Measurements from ENCODE around the gene SLC46A1.

Gene SLC46A1

DNA sequence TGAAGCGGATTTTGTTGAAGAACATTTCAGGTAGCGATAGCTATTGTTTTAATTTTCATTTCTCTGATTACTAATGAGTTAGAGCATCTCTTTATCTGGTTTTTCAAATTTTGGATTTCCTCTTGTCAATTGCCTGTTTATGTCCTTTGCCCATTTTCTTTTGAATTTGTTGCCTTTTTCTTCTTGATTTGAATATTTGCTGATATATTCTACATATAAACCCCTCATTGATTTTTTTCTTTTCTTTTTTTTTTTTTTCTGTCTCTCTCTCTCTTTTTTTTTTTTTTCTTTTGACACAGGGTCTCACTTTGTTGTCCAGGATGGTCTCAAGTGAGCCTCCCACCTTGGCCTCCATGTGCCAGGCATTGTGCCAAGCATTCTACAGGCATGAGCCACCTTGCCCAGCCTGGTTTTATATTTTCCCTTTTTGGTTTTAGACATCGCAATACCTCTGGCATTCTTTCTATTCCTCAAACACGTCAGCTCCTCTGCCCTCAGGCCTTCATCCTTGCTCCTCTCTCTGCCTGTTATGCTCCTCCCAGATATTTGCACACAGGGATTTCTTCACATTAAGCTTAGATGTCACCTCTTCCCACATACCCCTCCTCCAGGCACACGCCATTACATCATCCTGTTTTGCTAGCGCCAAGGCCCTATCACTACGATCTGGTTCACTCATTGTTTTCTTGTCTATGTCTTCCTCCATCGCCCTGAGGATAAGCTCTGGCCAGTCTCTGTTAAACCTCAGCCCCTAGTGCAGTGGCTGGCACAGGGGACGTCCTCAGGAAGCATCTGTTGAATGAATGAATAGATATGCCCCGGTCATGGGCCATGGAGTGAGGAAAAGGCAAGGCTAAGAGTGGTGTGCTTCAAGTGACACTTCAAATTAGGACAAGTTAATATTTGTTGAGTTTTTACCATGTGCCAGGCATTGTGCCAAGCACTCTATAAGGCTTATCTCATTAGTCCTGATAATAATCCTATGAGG is 25.9 kb downstream of the SLC46A1 start:
- no peak for DNase-seq (ENCODE audit: low spot score)

DNA sequence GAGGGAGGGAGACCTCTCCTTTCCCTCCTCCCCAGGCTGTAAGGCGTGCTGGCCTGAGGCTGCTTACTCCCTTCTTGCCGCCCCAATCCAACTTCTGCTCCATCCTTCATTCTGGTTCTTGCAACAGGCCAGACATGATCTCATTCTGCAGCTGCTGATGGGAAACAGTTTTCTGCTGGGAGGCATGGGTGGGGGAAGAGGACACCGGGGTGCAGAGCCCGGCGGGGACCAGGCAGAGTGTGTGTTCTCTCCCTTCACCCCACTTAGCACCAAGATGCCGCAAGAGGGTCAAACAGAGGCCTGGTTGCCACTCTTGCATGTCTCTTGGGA is 33.1 kb downstream of the SLC46A1 start:
- no peak for DNase-seq (ENCODE audit: low spot score)

DNA sequence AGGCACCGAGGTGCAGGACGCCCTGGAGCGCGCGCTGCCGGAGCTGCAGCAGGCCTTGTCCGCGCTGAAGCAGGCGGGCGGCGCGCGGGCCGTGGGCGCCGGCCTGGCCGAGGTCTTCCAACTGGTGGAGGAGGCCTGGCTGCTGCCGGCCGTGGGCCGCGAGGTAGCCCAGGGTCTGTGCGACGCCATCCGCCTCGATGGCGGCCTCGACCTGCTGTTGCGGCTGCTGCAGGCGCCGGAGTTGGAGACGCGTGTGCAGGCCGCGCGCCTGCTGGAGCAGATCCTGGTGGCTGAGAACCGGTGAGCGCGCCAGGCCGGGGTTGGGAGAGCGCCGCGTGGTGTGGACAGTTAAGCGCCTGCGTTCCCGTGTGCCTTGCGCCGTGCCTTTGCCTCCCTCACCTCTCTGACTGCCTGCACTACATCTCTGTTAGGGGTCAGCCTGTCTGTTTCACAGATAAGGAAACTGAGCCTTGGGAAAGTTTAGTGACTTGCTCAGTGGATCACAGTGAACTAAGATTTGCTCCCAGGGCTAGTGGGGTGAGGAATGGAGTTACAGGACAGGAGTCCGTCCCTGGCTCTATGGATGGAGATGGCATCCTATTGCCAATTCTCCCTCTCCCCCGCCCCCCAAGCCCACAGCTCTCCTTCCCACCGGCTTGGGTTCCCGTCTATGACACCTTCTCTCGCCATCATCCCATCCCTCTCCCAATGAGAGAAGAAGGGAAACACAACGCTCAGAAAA is 33.6 kb downstream of the SLC46A1 start:
- no peak for DNase-seq (ENCODE audit: low spot score)

DNA sequence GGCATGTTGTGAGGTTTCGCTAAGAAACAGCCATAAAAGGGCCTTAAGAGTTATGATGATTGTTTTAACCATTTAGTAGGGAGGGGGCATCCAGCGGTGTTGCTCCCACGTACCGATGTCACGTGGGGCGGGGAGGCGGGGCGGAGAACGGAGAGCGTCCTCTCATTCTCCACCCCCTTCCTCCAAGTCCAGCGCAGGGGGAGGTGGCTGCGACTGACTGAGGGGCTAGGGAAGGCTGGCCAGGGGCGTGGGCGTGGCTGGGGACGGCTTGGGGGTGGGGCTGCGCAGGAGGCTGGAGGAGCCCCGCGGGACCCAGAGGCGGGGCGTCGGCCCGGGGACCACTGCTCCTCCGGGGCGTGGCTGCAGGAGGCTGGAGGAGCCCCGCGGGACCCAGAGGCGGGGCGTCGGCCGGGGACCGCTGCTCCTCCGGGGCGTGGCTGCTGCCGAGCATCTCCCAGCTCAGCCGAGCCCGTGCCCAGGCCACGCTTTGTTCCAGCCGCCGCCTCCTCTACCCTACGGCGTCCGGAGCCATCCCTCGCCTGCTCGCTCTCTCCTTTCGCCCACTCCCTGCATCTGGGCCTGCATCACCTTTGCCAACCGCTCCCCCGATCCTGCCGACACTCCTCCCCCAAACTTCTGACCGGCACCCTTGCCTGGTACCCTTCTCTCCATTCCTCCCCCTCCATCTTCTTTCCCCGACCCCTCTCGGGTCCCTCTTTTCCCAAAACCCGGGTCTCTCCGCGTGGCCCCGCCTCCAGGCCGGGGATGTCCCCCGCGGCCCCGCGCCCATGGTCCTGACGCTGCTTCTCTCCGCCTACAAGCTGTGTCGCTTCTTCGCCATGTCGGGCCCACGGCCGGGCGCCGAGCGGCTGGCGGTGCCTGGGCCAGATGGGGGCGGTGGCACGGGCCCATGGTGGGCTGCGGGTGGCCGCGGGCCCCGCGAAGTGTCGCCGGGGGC is 34.5 kb downstream of the SLC46A1 start, which contains the start of gene SARM1:
Gene SARM1, plus strand, starts transcription at position 450 of the 958 bp plus-strand sequence. Its CDS starts 339 bp downstream, at position 789.
- peak; percentile 32 for DNase-seq (ENCODE audit: low spot score)

DNA sequence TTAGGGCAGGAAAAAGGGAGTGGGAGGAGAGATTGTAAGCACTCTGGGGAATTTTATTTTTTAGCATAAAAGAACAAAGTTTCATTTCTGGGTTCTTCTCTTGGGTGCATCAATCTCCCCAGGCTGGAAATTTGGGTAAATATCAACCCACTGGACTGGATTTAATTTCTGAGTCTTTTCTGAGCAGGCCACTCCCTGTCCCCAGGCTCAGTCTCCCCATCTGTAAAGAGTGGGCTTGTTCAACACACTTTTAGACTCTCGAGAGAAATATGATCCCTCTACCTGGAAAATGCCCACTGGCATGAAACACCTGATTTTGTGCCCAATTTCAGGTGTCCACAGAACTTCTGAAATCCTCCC is 35.3 kb downstream of the SLC46A1 start:
- DNase-seq (ENCODE audit: low spot score): no peak

DNA sequence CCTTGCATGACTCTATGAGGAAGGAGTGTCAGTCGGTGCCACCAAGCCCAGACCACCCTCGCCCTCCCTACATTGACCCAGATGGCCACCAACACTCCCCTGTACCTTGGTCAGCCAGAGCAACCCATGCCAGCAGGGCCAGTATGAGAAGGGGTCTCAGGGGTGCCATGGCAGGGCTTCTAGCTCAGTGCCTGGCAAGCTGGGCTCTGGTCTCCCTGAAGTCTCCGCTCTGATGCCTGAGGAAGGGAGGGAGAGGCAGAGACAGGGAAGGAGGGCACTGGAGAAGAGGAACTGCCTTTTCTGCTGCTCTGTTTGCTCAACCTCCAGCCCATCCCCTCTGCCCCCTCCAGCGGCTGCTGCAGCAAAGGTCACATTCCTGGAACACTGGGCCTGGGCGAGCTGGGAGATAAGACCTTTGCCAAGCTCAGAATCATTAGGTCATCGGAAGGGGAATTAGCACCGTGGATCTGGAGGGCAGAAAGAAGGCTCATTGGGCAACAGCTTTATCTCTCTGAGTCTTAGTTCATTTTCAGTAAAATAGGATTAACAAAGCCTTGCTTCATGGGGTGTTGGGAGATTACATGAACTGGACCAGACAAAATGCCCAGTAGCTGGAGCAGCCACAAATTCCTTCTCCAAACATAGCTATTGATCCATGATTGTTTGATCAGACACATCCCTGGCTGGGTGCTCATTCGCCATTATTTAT is 35.8 kb downstream of the SLC46A1 start, which contains the start of gene VTN:
Gene VTN, minus strand, starts transcription at position 273 of the 709 bp plus-strand sequence. Its CDS starts 104 bp downstream, at position 169.
- no peak for DNase-seq (ENCODE audit: low spot score)

DNA sequence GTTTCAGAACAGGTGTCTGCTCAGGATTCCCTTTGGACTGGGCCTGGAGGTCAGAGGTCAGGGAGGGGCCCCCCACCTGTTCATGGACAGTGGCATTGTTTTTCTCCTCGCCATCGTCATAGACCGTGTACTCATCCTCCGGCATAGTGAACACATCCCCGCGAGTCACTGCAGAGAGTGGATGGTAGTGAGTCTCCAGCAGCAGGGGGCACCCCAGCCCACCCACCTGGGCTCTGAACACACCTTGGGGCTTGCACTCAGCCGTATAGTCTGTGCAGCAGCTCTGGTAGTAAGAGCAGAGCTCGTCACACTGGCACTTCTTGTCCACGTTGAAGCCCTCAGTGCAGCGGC is 36.4 kb downstream of the SLC46A1 start:
- no peak for DNase-seq (ENCODE audit: low spot score)

DNA sequence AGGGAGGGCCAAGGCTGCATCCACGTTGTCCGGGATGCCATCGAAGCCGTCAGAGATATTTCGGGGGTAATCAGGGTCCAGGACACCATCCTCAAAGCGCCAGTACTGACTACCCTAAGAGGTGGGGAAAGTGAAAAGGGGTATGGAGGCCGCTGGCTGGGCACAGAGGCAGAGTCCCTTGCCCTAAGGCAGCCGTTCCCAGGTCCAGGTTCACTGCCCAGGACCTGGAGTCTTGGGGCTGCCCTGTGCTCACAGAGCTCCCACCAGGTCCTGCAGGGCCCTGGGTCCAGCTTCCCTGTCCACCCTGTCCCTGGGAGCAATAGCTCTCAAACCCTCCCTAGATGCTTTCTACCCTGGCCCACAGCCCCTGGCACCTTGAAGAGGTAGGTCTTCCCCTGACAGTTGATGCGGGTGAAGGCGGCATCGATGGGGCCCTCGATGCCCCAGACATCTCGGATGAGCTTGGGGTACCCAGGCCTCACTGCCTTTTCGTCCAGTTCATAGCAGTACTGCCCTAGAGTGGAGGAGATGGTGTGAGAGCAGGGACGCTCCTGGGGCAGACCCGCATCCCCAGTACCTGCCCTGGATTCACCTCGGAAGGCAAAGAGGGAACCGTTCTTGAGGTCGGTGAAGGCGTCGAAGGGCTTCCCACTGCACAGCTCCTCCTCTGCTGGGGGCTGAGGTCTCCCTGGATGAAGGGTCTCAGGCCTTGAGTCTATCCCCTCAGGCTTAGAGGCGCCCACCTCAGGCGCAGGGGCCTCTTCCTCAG is 36.9 kb downstream of the SLC46A1 start:
- DNase-seq (ENCODE audit: low spot score): no peak

DNA sequence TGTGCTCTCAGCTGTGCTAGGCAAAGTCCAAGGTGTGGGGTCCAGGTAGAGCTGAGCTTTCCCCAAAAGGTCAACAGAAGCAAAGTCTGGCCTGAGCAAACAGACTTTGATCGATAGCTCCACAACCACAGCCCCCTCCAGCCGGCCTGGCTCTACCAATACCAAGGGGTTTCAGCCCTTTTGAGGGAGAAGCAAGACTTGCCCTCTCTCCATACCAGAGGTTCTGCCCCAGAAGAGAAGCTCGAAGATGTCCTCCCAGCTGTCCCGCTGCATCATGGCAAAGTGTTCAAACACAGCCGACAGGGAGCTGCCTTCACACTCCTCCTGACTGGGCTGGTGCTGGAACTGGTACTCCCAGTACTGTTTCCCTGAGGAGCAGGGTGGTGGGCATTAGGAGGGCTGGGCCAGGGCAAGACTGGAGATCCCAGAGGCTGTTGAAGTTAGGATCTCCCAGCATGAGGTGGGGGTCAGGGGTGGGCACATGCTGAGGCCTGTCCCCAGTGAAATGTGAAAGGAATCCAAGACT is 37.6 kb downstream of the SLC46A1 start:
- DNase-seq (ENCODE audit: low spot score): no peak

DNA sequence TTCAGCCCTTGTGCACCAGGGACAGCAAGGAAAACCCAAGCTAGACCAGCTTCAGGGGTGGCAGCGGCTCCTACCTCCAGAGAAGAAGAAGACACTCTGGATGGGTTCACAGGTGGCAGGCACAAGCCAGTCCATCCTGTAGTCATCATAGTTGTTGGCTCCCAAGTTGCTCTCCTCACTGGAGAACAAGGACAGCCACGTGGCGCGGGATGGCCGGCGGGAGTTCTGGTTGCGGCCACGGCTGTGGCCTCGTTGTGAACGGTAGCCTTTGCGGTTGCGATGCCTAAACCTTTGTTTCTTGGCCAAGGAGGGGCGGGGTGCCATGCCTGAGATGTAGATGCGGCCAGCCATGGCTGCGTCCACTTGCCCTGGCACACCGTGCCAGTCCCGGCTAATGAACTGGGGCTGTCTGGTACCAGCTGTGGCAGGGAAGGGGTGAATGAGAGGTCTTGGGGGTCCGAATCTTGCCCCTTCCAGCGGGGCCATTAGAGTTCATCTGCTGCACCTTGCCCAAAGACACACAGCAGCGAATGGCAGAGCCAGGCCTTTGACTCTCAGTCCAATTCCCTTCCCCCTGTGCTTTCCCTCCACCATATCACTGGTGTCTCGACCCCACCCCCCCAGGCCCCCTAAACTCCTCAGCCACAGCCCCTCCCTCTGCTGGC is 38.2 kb downstream of the SLC46A1 start:
- no peak for DNase-seq (ENCODE audit: low spot score)

DNA sequence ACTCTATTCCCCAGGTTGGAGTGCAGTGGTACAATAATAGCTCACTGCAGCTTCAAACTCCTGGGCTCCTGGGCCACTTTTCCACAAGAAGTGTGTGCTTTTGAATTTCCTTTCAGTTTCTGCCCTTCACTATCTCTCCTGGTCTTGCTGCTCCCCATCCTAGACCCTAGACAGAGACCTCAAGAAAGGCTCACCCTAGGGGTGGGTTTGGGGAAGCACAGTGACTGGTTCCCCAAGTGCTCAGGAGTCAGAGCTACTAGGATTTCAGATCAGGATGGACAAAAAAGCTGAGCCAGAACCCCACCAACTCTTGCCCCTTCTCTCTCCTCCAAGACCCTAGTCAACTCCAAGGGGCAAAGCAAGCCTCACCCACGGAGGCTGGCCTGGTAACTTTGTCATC is 39.4 kb downstream of the SLC46A1 start:
- no peak for DNase-seq (ENCODE audit: low spot score)

DNA sequence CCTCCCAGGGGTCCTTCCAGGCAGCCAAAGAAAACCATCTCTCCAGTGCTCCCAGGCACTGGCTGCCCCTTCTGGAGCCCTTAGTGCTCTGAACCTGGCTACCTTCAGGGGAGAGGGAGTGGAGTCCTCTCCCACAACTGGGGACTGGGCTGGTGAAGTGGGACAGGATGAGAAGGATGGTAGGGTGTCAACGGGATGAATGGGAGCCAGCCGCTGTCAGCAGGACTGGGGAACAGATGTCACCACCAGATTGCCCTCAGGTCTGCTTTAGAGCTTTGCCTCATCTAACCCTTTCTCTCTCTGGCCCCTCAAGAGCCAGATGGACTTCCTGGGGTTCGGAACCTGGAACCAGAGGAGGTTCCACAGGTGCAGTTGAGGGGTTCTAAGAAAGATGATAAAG is 40.5 kb downstream of the SLC46A1 start:
- DNase-seq (ENCODE audit: low spot score): no peak

DNA sequence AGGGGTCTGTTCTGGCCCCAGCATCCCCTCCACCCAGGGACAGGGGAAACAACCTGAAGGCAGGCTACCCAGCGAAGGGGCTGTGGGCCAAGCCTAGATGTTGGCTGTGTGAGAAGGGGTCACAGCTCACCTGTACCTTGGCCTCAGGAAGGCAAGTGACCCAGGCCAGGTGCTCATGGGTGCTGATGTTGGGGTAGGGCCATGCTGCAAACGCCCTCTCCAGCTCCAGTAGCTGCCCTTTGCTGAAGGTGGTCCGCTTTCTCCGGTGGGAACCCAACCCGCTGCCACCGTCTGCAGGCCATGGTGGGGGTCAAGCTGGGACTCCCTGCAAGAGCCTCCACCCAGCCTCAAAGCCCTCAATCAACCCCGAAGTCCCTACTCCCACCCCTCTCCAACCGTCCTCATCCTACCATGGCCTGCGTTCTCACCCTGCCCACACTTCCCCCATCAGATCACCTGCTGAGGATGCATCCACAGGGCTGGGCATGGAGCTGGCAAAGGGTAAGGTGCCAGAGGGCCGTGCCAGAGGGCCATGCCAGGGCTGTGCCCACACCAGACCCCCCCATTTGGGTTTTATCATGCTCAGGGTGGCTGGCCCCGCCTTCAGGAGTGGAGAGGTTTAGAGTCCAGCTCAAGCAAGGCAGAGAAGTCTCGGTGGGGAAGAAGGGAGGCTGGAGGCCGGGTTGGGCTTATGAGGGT is 41.2 kb downstream of the SLC46A1 start, which contains the start of gene SEBOX:
Gene SEBOX, minus strand, starts transcription at position 535 of the 699 bp plus-strand sequence. Its CDS starts 48 bp downstream, at position 487.
- DNase-seq (ENCODE audit: low spot score): no peak

DNA sequence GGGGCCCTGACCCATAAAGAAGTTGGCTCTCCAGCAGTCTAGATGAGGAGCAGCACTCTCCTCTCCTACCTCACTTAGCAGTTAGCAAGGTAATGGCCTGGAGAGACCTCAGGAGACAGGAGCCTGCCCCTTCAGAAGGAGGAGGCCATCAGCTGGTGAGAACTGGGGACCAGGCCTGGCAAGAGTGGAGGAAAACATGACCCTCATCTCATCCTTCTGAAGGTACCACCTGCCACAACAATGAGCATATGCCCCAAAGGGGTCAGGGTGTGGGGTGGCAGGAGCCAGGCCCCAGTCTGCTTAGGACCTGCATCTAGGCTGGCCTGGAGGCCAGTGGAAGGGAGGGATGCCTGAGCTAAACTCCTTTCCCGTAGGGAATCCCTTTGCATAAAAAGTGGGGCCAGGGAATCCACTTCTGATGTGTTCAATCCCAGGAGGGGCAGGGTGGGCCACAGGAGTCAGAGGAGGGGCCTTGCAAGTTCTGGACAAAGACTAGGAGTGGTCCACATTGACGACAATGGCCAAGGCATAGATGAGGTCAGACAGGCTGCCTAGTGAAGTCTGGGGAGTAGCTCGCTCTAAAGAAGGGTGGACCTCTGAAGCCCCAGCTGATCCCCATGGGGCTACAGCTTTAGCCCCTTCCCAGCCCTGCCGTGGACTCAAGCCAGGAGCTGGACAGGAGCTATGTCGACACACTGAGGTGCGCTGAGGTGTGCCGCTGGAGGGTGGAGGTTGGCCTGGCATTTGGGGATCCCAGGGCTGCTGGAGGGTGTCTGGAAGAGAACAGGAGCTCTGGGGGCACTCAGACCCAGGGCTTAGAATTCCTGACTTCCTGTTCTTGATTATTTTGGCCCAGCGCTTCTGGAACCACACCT is 42.0 kb downstream of the SLC46A1 start:
- no peak for DNase-seq (ENCODE audit: low spot score)

DNA sequence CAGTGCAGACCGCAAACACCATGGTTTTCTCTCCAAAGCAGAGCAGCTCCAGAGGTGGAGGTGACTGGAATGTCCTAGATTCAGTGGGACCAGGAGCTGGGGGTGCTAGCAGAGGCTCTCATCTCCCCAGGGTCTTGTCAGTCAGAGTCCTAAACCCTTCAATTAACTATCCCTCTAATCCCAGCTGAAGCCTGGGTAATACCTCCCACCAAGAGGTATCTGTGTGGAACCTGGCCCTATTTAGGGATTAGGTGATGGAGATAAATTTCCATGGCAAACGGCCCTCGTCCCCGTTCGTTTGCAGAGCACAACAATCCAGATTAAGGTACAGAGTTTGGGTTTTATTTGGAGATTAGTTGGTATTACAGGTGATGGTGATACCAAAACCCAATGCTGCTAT is 42.8 kb downstream of the SLC46A1 start:
- DNase-seq (ENCODE audit: low spot score): no peak

DNA sequence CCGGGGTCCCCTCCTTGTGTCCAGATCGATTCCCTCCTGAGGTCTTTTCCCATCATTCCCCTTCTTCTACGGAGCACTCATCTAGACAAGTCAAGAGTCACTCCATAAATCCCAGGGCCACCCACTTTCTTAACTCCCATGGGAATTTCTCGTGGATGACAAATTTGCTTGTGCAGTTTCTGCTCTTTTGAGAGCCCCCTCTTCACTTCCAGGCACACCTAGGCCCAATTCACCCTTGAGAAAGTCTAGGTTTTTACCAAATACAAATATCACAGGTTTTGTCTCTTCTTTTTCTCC is 48.2 kb downstream of the SLC46A1 start:
- DNase-seq (ENCODE audit: low spot score): no peak

DNA sequence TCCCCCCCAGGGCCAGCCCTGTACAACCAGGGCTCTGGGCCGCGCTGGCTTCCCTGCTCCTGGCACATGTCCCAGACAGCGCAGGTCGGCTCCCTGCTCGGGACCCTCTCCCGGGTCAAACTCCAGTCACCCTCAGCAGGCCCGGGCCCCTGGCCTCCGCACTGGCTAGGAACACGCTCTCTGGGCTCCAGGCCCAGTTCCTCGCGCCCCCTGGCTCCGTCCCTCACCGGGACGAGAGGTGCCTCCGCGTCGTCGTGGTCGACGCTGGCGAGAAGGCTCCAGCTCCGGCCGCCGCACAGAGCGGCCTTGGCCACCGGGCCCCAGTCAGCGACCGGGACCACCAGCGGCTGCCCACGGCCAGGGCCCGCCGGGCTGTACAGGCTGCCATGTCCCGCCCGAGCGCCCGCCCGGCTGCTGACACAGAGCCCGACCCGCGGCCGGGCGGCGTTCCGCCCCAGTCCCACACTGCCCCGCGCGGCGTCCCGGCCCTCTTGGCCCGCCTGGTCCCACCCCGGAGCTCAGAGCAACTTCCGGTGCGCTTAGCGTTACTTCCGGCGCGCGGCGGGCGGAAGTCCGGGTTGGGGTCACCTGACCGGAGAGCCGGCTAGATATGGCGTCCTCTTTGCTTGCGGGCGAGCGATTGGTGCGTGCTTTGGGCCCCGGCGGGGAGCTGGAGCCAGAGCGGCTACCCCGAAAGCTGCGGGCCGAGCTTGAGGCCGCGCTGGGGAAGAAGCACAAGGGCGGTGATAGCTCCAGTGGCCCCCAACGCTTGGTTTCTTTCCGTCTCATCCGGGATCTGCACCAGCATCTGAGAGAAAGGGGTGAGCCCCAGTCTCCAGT is 48.7 kb downstream of the SLC46A1 start, which contains the start of gene POLDIP2:
Gene POLDIP2, minus strand, starts transcription at position 467 of the 840 bp plus-strand sequence. Its CDS starts 79 bp downstream, at position 388.
- DNase-seq (ENCODE audit: low spot score): peak; percentile 96

Measured in LoVo (cell line).